Ascending aorta (tissue), 2 donors: ENCODE measurements around the gene MT1E. TPM values are rescaled to one million over a fixed set of nuclear protein-coding genes. Genes with fewer than 3 reads are reported as not detected.
"Not testable (repeated sequence)": the region's sequence is repeated elsewhere in the genome, so short reads cannot be mapped to it uniquely, and the experiment has no call there.

ENCODE experiments used
- DNase-seq, 2 donors: peaks; one replicate each; pipeline ENCODE4 v3.0.0-alpha.2; 2019; ENCODE audit warnings: low spot score in 2 of 2
- H3K27ac ChIP-seq, 2 donors: fragments of 200-600 bp; sonication (generic); one replicate each; pipeline ENCODE4 v1.5.1; 2016 to 2017; ENCODE audit warnings: mild to moderate bottlenecking in 1 of 2
- H3K27me3 ChIP-seq: fragments of 200-600 bp; sonication (generic); one replicate; pipeline ENCODE4 v1.5.1; 2017
- H3K36me3 ChIP-seq, 2 donors: fragments of 200-600 bp; sonication (generic); one replicate each; pipeline ENCODE4 v1.5.1; 2016
- H3K4me1 ChIP-seq, 2 donors: fragments of 200-600 bp; sonication (generic); one replicate each; pipeline ENCODE4 v1.5.1; 2016 to 2017; ENCODE audit warnings: mild to moderate bottlenecking in 1 of 2
- H3K4me3 ChIP-seq, 2 donors: fragments of 200-600 bp; sonication (generic); one replicate each; pipeline ENCODE4 v1.5.1; 2016 to 2017; ENCODE audit warnings: mild to moderate bottlenecking in 1 of 2
- H3K9me3 ChIP-seq, 2 donors: fragments of 200-600 bp; sonication (generic); one replicate each; pipeline ENCODE4 v1.5.1; 2016
- intact Hi-C: fragments of 100-400 bp; cut with DNase I; formaldehyde crosslinking; loops from one replicate; pipeline ENCODE4 v1.15.1; 2023
- total RNA-seq: library from RNA; depleted of rRNA; stranded (reverse); fragments of >200 nt; gene quantifications from one replicate; pipeline ENCODE4 v1.1.0, GENCODE V29; 2016
- TF ChIP-seq, protein P1 (sequence below), 3 experiments: fragments of 200-600 bp in 2 of 3; fragments of 450-650 bp in 1 of 3; sonication (generic) in 2 of 3; IDR thresholded peaks; one replicate each; pipeline ENCODE4 v1.5.1; 2016 to 2019; ENCODE audit warnings: antibody characterized with exemption in 3 of 3, mild to moderate bottlenecking in 1 of 3, moderate library complexity in 1 of 3

MT1E gene
- total RNA-seq, 1 donor from 2014 or later = 456 TPM

DNA sequence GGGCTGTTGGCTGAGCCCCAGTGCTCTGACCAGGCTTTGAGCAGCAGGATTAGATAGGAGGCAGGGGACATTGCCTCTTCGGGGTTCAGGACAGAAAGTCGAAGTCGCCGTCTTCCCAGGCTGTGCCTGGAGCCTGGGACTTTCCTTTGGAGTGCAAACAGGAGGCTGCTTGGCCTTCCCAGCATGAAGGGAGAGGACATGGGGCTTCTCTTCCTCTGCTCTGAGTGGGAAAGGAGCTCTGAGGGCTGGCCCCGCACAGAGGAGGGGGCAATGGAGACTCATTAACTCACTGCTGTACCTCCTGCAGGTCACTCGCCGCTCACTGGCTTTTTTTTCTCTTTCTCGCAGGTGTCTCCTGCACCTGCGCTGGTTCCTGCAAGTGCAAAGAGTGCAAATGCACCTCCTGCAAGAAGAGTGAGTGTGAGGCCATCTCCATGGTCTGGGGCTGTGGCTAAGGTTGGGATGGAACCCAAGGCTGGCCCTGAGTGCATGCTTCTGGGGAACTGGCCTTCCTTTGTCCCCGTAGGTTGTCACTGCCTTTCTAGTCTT, 32.8 kb downstream of the MT1E start:
- Histone ChIP-seq H3K4me1 (peaks cover 6 to 16% of the 10 kb centered on the region in 2 donors), H3K27me3 (peaks cover 8% of the 10 kb centered on the region), H3K9me3 (no peaks in the 10 kb centered on the region), H3K27ac (no peak overlapping the region), H3K36me3 (no peaks in the 10 kb centered on the region), H3K4me3 (peak overlapping the region; percentile 51 to 76)
- no peak for DNase-seq
- TF ChIP-seq, protein P1, sequence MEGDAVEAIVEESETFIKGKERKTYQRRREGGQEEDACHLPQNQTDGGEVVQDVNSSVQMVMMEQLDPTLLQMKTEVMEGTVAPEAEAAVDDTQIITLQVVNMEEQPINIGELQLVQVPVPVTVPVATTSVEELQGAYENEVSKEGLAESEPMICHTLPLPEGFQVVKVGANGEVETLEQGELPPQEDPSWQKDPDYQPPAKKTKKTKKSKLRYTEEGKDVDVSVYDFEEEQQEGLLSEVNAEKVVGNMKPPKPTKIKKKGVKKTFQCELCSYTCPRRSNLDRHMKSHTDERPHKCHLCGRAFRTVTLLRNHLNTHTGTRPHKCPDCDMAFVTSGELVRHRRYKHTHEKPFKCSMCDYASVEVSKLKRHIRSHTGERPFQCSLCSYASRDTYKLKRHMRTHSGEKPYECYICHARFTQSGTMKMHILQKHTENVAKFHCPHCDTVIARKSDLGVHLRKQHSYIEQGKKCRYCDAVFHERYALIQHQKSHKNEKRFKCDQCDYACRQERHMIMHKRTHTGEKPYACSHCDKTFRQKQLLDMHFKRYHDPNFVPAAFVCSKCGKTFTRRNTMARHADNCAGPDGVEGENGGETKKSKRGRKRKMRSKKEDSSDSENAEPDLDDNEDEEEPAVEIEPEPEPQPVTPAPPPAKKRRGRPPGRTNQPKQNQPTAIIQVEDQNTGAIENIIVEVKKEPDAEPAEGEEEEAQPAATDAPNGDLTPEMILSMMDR (IDR thresholded peaks at IDR 0.05) = no peak
- intact Hi-C loops = no loop called here

GRCh38 chr16:56662357-56663354, 37.1 kb downstream of the MT1E start:
- DNase-seq = no peak
- Histone ChIP-seq H3K4me1 (peaks cover 5 to 11% of the 10 kb centered on the region in 2 donors), H3K9me3 (no peaks in the 10 kb centered on the region), H3K36me3 (no peaks in the 10 kb centered on the region), H3K4me3 (peak overlapping the region in 1 of 2 donors; percentile 31), H3K27me3 (peaks cover 8% of the 10 kb centered on the region), H3K27ac (no peak overlapping the region)
- TF ChIP-seq, protein P1 (IDR thresholded peaks at IDR 0.05) = no peak
- intact Hi-C loops = no loop called here

DNA sequence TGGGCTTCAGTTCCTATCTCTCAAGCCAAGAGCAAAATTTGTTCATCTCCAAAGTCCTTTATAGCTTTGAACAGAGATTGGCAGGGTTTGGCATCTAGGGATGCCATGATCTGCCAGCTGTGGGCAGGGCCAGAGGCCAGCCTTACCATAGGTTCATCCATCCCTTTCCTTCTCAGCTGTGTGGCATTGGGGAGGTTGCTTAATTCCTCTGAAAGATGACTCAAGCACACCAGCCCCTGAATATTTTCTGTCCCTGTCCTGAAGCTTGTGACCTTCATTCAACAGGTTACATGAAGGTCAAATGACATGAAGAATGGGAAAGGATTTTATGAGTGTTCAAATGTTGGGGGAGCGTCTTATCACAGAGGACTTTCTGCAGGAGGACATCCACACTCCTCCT, 38.9 kb downstream of the MT1E start:
- H3K9me3 ChIP-seq = no peaks in the 10 kb centered on the region
- peaks cover 8% of the 10 kb centered on the region for H3K27me3 ChIP-seq
- H3K4me3 ChIP-seq = no peak overlapping the region
- TF ChIP-seq, protein P1 (IDR thresholded peaks at IDR 0.05) = no peak
- intact Hi-C loops = no loop called here
- H3K4me1 ChIP-seq = peaks cover 0 to 9% of the 10 kb centered on the region in 2 donors
- H3K27ac ChIP-seq = no peak overlapping the region
- no peak for DNase-seq
- no peaks in the 10 kb centered on the region for H3K36me3 ChIP-seq

- H3K9me3 ChIP-seq, H3K27me3 ChIP-seq, H3K36me3 ChIP-seq, intact Hi-C loops, DNase-seq, H3K4me3 ChIP-seq, H3K27ac ChIP-seq: not testable (repeated sequence)
- H3K4me1 ChIP-seq = peaks cover 0 to 10% of the 10 kb centered on the region in 2 donors
Measured at GRCh38 chr16:56665286-56666261, 40.0 kb downstream of the MT1E start.

GRCh38 chr16:56667581-56668571, 42.3 kb downstream of the MT1E start, which contains the start of gene MT1G:
TSS of gene MT1G (minus strand) at chr16:56668065. CDS start at chr16:56667993, 72 bp downstream.
- Histone ChIP-seq H3K9me3 (no peaks in the 10 kb centered on the region), H3K27me3 (peaks cover 5% of the 10 kb centered on the region), H3K27ac (no peak within 1 kb of the TSS), H3K4me1 (peaks cover 0 to 10% of the 10 kb centered on the region in 2 donors), H3K36me3 (no peaks in the 10 kb centered on the region), H3K4me3 (peak within 1 kb of the TSS; percentile 24 to 44)
- DNase-seq = peak in 1 of 2 donors; percentile 73
- TF ChIP-seq, protein P1 (IDR thresholded peaks at IDR 0.05) = no peak
- intact Hi-C loops = no loop called here
